ENCODE data around the gene PHF23.

- TF ChIP-seq CTCF (conservative IDR thresholded peaks at IDR 0.05 in 1 of 2, IDR thresholded peaks at IDR 0.05 in 1 of 2; ENCODE audit: low read depth in 1 of 2, low read length in 2 of 2) (peak; percentile 26 to 53), EZH2 (IDR thresholded peaks at IDR 0.05; ENCODE audit: low read length, missing control alignments) (no peak)
Observed at GRCh38 chr17:7213895-7214299, 25.4 kb downstream of the PHF23 start.
